GM12878 (cell line): ENCODE results near the gene GPALPP1. TPM values are rescaled to one million over a fixed set of nuclear protein-coding genes. Genes with fewer than 3 reads are reported as not detected.

Experiments
- ATAC-seq: fragments of 200-7000 bp; cut with Tn5 transposase; 3 replicates; pipeline ENCODE4 v1.9.1; 2020; ENCODE audit warnings: mild to moderate bottlenecking, moderate library complexity
- BruUV-seq: library from RNA; stranded (reverse); fragments of 400-500 nt; replicated peaks from 2 replicates; lab custom pipeline; 2021; lab: Mats Ljungman, UMichigan
- CTCF ChIA-PET: fragments of 300-600 bp; sonication (Branson Sonifier 250); formaldehyde crosslinking; extraction: SDS; loops from one replicate; lab custom pipeline; 2021; ENCODE audit warnings: inconsistent platforms; lab: Yijun Ruan, JAX
- POLR2A ChIA-PET: fragments of 350-600 bp; formaldehyde crosslinking; extraction: SDS; loops from one replicate; lab custom pipeline; 2021; ENCODE audit warnings: inconsistent platforms; lab: Charles Lee
- RAD21 ChIA-PET: fragments of 300-600 bp; sonication (Branson Sonifier 250); formaldehyde crosslinking; loops from one replicate; lab custom pipeline; 2023; ENCODE audit warnings: antibody characterized with exemption; ENCODE audit not compliant: unreplicated experiment; lab: Charles Lee
- SMC1A ChIA-PET: fragments of 300-600 bp; sonication (Branson Sonifier 250); formaldehyde crosslinking; loops from one replicate; lab custom pipeline; 2023; ENCODE audit not compliant: unreplicated experiment, uncharacterized antibody; lab: Charles Lee
- DNase-seq: peaks from one replicate; pipeline ENCODE4 v3.0.0-alpha.2; 2011; ENCODE audit warnings: low read depth, low spot score
- FAIRE-seq: peaks from 3 replicates; lab custom pipeline; 2011; peaks lifted over from hg19 to GRCh38; lab: Jason Lieb, UNC
- H2AFZ ChIP-seq: 2 replicates; pipeline ENCODE4 v1.6.0; 2011; ENCODE audit warnings: low read depth, low read length, control low read depth; ENCODE audit not compliant: control insufficient read depth
- H3K27ac ChIP-seq: 2 replicates; pipeline ENCODE4 v1.5.1; 2011; ENCODE audit warnings: control low read depth; ENCODE audit not compliant: control insufficient read depth, insufficient read depth
- H3K27me3 ChIP-seq, 2 experiments: replicated peaks in 1 of 2; 2 replicates each; pipeline versions ENCODE4 v1.6.0 to v1.6.1; 2011; ENCODE audit warnings: low read length in 1 of 2; ENCODE audit not compliant: control insufficient read depth in 2 of 2, insufficient read depth in 2 of 2
- H3K36me3 ChIP-seq, 2 experiments: 2 replicates each; pipeline ENCODE4 v1.5.1; 2011; ENCODE audit warnings: low read length in 1 of 2; ENCODE audit not compliant: control insufficient read depth in 2 of 2, insufficient read depth in 2 of 2
- H3K4me1 ChIP-seq: 2 replicates; pipeline ENCODE4 v1.6.1; 2011; ENCODE audit warnings: mild to moderate bottlenecking, low read length, moderate library complexity, mixed read lengths; ENCODE audit not compliant: control insufficient read depth, insufficient read depth
- H3K4me2 ChIP-seq: 2 replicates; pipeline ENCODE4 v1.6.0; 2011; ENCODE audit warnings: control low read depth; ENCODE audit not compliant: control insufficient read depth, insufficient read depth
- H3K4me3 ChIP-seq: fragments of 200-600 bp; sonication (generic); 2 replicates; pipeline ENCODE4 v1.5.1; 2016
- H3K79me2 ChIP-seq: 2 replicates; pipeline ENCODE4 v1.6.0; 2011; ENCODE audit warnings: low read length; ENCODE audit not compliant: control insufficient read depth, insufficient read depth
- H3K9ac ChIP-seq: 2 replicates; pipeline ENCODE4 v1.8.0; 2011; ENCODE audit warnings: low read length, control low read depth, mixed read lengths; ENCODE audit not compliant: control insufficient read depth, insufficient read depth
- H3K9me3 ChIP-seq: replicated peaks from 3 replicates; pipeline ENCODE4 v1.5.1; 2011; ENCODE audit warnings: mild to moderate bottlenecking, low read length; ENCODE audit not compliant: control insufficient read depth, insufficient read depth
- H4K20me1 ChIP-seq: 2 replicates; pipeline ENCODE4 v1.6.0; 2011; ENCODE audit not compliant: control insufficient read depth, insufficient read depth
- ASH2L ChIP-seq: fragments of 300-600, 200-600 bp; sonication (generic); IDR thresholded peaks from 2 replicates; pipeline ENCODE4 v1.6.1; 2017; ENCODE audit warnings: low read depth, mild to moderate bottlenecking, borderline replicate concordance
- ATF2 ChIP-seq: IDR thresholded peaks from 2 replicates; pipeline ENCODE4 v1.6.1; 2012; ENCODE audit warnings: low read length, inconsistent platforms
- BMI1 ChIP-seq: fragments of 450-650 bp; IDR thresholded peaks from 2 replicates; pipeline ENCODE4 v1.6.1; 2016; ENCODE audit warnings: mild to moderate bottlenecking, moderate library complexity, borderline replicate concordance
- CBX5 ChIP-seq: sonication (generic); IDR thresholded peaks from 2 replicates; pipeline ENCODE4 v1.6.1; 2016; ENCODE audit warnings: low read depth, moderate library complexity, mild to moderate bottlenecking, inconsistent platforms
- ELK1 ChIP-seq: IDR thresholded peaks from 2 replicates; pipeline ENCODE4 v1.6.1; 2012; ENCODE audit warnings: low read depth, low read length, improper control_type of control experiment
- POU2F2 ChIP-seq: IDR thresholded peaks from 3 replicates; pipeline ENCODE4 v1.6.1; 2011; ENCODE audit warnings: low read depth, mild to moderate bottlenecking, low read length, borderline replicate concordance
- YY1 ChIP-seq: IDR thresholded peaks from 2 replicates; pipeline ENCODE4 v1.6.1; 2011; ENCODE audit warnings: low read depth, mild to moderate bottlenecking, low read length
- WGBS: methylation state at CpG from one replicate; pipeline ENCODE4 v1.1.6; 2016; ENCODE audit warnings: low lambda C conversion rate; ENCODE audit not compliant: insufficient replicate concordance, insufficient coverage; ENCODE audit errors: missing lambda C conversion rate; 5-methylcytosine and 5-hydroxymethylcytosine counted together
- in situ Hi-C: fragments of 300-500 bp; cut with MboI; formaldehyde crosslinking; loops from 9 replicates; pipeline ENCODE4 v1.14.3; 2018; ENCODE audit warnings: mixed read lengths
- intact Hi-C: fragments of 100-400 bp; cut with micrococcal nuclease; formaldehyde crosslinking; loops from one replicate; pipeline ENCODE4 v1.14.2; 2022; ENCODE audit not compliant: unreplicated experiment
- polyA plus RNA-seq, 11 experiments: library from polyadenylated mRNA; depleted of rRNA in 4 of 11; unstranded in 6 of 11; stranded (reverse) in 5 of 11; fragments of >200 nt; fragmentation: Nextera tagmentation in 4 of 11; fragmentation: Illumina TruSeq in 1 of 11; extraction: Ambion mirVana in 4 of 11; extraction: Trizol in 1 of 11; gene quantifications; 1 replicate in 1 of 11; 2 replicates in 10 of 11; pipeline versions ENCODE4 v1.2.1 to v1.2.3, GENCODE V29; 2011 to 2016; ENCODE audit warnings: inconsistent platforms in 2 of 11, missing spikeins in 2 of 11, low read depth in 1 of 11
- total RNA-seq, 4 experiments: library from RNA; depleted of rRNA in 3 of 4; stranded (reverse); fragments of >200 nt in 3 of 4; fragmentation: Illumina TruSeq in 1 of 4; extraction: Trizol in 1 of 4; gene quantifications; 2 replicates each; pipeline versions ENCODE4 v1.2.1 to v1.2.3, GENCODE V29; 2013 to 2021

Gene GPALPP1
- total and polyA plus RNA-seq, 10 of the 15 experiments (the other 5 are each of a cell fraction or from before 2014, with no cell fraction given), result 14.2 to 32.4 (median 27.9) TPM

- ChIA-PET POLR2A (no interaction called here), CTCF (no interaction called here), RAD21 (no interaction called here), SMC1A (no interaction called here)
- no peaks in the 10 kb centered on the region for H3K9me3 ChIP-seq
- no peak overlapping the region for H3K4me3 ChIP-seq
- no peaks in the 10 kb centered on the region for H3K4me1 ChIP-seq
- ATAC-seq, result no peak
- FAIRE-seq, result no peak
- no peak overlapping the region for H3K4me2 ChIP-seq
- no peak for DNase-seq
- H3K79me2 ChIP-seq, result no peaks in the 10 kb centered on the region
- H3K36me3 ChIP-seq, result no peaks in the 10 kb centered on the region
- BruUV-seq, result no TSS peak
- H2AFZ ChIP-seq, result no peak overlapping the region
- no peak overlapping the region for H3K27ac ChIP-seq
- intact Hi-C loops, result no loop called here
- 60% methylated on average over 6 of the region's 6 CpGs for WGBS
- in situ Hi-C loops, result no loop called here
- TF ChIP-seq ATF2 (no peak), CBX5 (no peak), POU2F2 (no peak), ASH2L (no peak), BMI1 (no peak), ELK1 (no peak), YY1 (no peak)
- peaks cover 0 to 4% of the 10 kb centered on the region in 2 experiments; a peak in 2 of 4 replicates for H3K27me3 ChIP-seq
- H4K20me1 ChIP-seq, result no peaks in the 10 kb centered on the region
- no peak overlapping the region for H3K9ac ChIP-seq
Observed at GRCh38 chr13:45064889-45065288, 75.6 kb downstream of the GPALPP1 start.
